ENCODE results near the gene UPP1.

UPP1 gene

GRCh38 chr7:48085942-48086341 lies 3.1 kb upstream of the UPP1 start:
- no peak for DNase-seq

- peak; percentile 80 for DNase-seq
Measured at GRCh38 chr7:48087349-48087748, 1.7 kb upstream of the UPP1 start.

GRCh38 chr7:48088559-48089045 lies 463 bp upstream of the UPP1 start:
- peak; percentile 97 for DNase-seq

- DNase-seq = no peak
Measured at GRCh38 chr7:48090095-48090805, 1.2 kb downstream of the UPP1 start.

GRCh38 chr7:48091506-48092433 lies 2.7 kb downstream of the UPP1 start:
- no peak for DNase-seq

- DNase-seq = peak; percentile 85
Measured at GRCh38 chr7:48094861-48095293, 5.8 kb downstream of the UPP1 start.

- DNase-seq = no peak
Measured at GRCh38 chr7:48096273-48096672, 7.2 kb downstream of the UPP1 start.

GRCh38 chr7:48097521-48098231 lies 8.6 kb downstream of the UPP1 start:
- no peak for DNase-seq

- no peak for DNase-seq
Measured at GRCh38 chr7:48098846-48099245, 9.8 kb downstream of the UPP1 start.

GRCh38 chr7:48099781-48100180 lies 10.7 kb downstream of the UPP1 start:
- no peak for DNase-seq

- DNase-seq = no peak
Measured at GRCh38 chr7:48101352-48101751, 12.3 kb downstream of the UPP1 start.

- DNase-seq = no peak
Measured at GRCh38 chr7:48101968-48102367, 12.9 kb downstream of the UPP1 start.

GRCh38 chr7:48102530-48102929 lies 13.5 kb downstream of the UPP1 start:
- DNase-seq = no peak

GRCh38 chr7:48105045-48105444 lies 16.0 kb downstream of the UPP1 start:
- DNase-seq = no peak

GRCh38 chr7:48106906-48107659 lies 18.0 kb downstream of the UPP1 start:
- DNase-seq = no peak

- no peak for DNase-seq
Measured at GRCh38 chr7:48107926-48108472, 18.9 kb downstream of the UPP1 start.

GRCh38 chr7:48108959-48109847 lies 20.1 kb downstream of the UPP1 start:
- DNase-seq = no peak

GRCh38 chr7:48109848-48110663 lies 21.0 kb downstream of the UPP1 start:
- DNase-seq = no peak

- DNase-seq = no peak
Measured at GRCh38 chr7:48110868-48111267, 21.8 kb downstream of the UPP1 start.

- DNase-seq = no peak
Measured at GRCh38 chr7:48111596-48111995, 22.5 kb downstream of the UPP1 start.
